ENCODE data around the gene PTPRG.

DNA sequence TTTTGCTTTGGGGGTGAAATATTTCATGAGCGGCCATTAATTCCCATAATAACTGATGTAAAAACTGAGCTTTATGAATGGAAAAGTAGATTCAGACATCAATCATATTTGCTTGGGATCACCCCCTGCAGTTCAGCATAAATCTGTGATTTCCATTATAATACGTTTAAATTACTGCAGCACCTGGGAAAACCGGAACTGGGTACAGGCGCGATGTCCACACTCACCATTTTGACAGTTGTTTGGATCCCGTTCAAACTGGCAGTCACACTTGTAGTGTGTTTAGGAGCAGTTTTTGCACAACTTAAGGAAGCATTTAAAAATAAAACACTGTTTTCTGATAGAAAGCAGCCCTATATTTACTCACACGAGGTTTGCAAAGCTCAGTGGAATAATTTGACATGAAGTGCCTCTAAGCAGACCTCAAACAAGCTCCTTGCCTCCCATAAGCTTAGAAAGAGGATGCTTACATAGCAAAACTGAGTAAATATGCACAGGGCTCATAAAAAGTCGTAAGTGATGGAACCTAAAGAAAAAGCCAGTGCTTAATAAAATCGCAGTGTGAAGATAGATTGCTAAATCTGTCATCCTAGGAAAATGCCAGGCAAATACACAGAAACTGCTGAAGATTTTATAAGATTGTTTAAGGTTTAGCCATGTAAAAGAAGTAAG lies 377.6 kb downstream of the PTPRG start:
- TF ChIP-seq, protein P1, sequence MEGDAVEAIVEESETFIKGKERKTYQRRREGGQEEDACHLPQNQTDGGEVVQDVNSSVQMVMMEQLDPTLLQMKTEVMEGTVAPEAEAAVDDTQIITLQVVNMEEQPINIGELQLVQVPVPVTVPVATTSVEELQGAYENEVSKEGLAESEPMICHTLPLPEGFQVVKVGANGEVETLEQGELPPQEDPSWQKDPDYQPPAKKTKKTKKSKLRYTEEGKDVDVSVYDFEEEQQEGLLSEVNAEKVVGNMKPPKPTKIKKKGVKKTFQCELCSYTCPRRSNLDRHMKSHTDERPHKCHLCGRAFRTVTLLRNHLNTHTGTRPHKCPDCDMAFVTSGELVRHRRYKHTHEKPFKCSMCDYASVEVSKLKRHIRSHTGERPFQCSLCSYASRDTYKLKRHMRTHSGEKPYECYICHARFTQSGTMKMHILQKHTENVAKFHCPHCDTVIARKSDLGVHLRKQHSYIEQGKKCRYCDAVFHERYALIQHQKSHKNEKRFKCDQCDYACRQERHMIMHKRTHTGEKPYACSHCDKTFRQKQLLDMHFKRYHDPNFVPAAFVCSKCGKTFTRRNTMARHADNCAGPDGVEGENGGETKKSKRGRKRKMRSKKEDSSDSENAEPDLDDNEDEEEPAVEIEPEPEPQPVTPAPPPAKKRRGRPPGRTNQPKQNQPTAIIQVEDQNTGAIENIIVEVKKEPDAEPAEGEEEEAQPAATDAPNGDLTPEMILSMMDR (optimal IDR thresholded peaks at IDR 0.05 in 1 of 3, IDR thresholded peaks at IDR 0.05 in 1 of 3, conservative IDR thresholded peaks at IDR 0.05 in 1 of 3; ENCODE audit: extremely low read depth in 1 of 3, insufficient read depth in 2 of 3, low read length in 3 of 3): no peak
- no peak for TF ChIP-seq EZH2 (IDR thresholded peaks at IDR 0.05; ENCODE audit: low read length)

Measured in keratinocyte (primary cell).